Activated naive CD4-positive, alpha-beta T cell treated with anti-CD3 and anti-CD28 coated beads for 36 hours (primary cell): Measurements from ENCODE around the gene WDR35. TPM values are rescaled to one million over a fixed set of nuclear protein-coding genes. Genes with fewer than 3 reads are reported as not detected.

Experiments used
- total RNA-seq, 2 experiments: library from RNA; stranded (reverse); gene quantifications; one replicate each; pipeline ENCODE4 v1.2.3, GENCODE V29; 2021

Gene WDR35
- total RNA-seq, 2 experiments from 2014 or later, result 4.3 to 4.4 TPM

Other genes starting within 250 kb of the WDR35 start
- gene TTC32, start 88.1 kb downstream of the WDR35 start, total RNA-seq, result 10 to 100 TPM; 17.0 to 19.4 TPM
- not detected for gene MATN3, start 22.6 kb upstream of the WDR35 start, total RNA-seq
- 10 to 100 TPM; 23.4 to 24.4 TPM for gene LAPTM4A, start 61.5 kb upstream of the WDR35 start, total RNA-seq
- under 1 TPM; 0.67 TPM for gene SDC1, start 235.0 kb upstream of the WDR35 start, total RNA-seq